Neutrophil (primary cell): ENCODE data around the gene UST.
"Not testable (repeated sequence)": the region's sequence is repeated elsewhere in the genome, so short reads cannot be mapped to it uniquely, and the experiment has no call there.

ENCODE experiments used
- H3K27ac ChIP-seq: fragments of 200-600 bp; sonication (generic); 2 replicates; pipeline ENCODE4 v1.5.1; 2016; ENCODE audit warnings: mild to moderate bottlenecking, moderate library complexity
- H3K27me3 ChIP-seq: fragments of 200-600 bp; sonication (generic); 2 replicates; pipeline ENCODE4 v1.6.0; 2016; ENCODE audit warnings: mild to moderate bottlenecking
- H3K36me3 ChIP-seq: fragments of 200-600 bp; sonication (generic); 2 replicates; pipeline ENCODE4 v1.5.1; 2017
- H3K4me1 ChIP-seq, 2 experiments: fragments of 200-600 bp in 1 of 2; sonication (generic) in 1 of 2; 1 replicate in 1 of 2; 2 replicates in 1 of 2; pipeline versions ENCODE4 v1.5.1 to v1.6.1; 2013 to 2016; ENCODE audit warnings: low read depth in 1 of 2, low read length in 1 of 2, mild to moderate bottlenecking in 1 of 2, moderate library complexity in 1 of 2; ENCODE audit not compliant: control insufficient read depth in 1 of 2, insufficient read depth in 1 of 2
- H3K4me3 ChIP-seq, 2 experiments: fragments of 200-600 bp in 1 of 2; sonication (generic) in 1 of 2; 1 replicate in 1 of 2; 2 replicates in 1 of 2; pipeline ENCODE4 v1.5.1; 2013 to 2016; ENCODE audit warnings: low read depth in 1 of 2, low read length in 1 of 2, mild to moderate bottlenecking in 1 of 2, moderate library complexity in 1 of 2
- H3K9me3 ChIP-seq: fragments of 200-600 bp; sonication (generic); 2 replicates; pipeline ENCODE4 v1.5.1; 2016
- CTCF ChIP-seq: fragments of 200-600 bp; sonication (generic); IDR thresholded peaks from 2 replicates; pipeline ENCODE4 v1.5.1; 2016; ENCODE audit warnings: antibody characterized with exemption

Gene UST

GRCh38 chr6:148851683-148852556 lies 105.1 kb downstream of the UST start:
- Histone ChIP-seq H3K36me3 (no peaks in the 10 kb centered on the region), H3K27ac (no peak overlapping the region), H3K9me3 (no peaks in the 10 kb centered on the region), H3K27me3 (no peaks in the 10 kb centered on the region), H3K4me1 (peaks cover 0 to 3% of the 10 kb centered on the region in 2 experiments), H3K4me3 (no peak overlapping the region)
- no peak for TF ChIP-seq CTCF

GRCh38 chr6:148852688-148853087 lies 105.9 kb downstream of the UST start:
- H3K36me3 ChIP-seq, result no peaks in the 10 kb centered on the region
- no peak for TF ChIP-seq CTCF
- peaks cover 0 to 3% of the 10 kb centered on the region in 2 experiments for H3K4me1 ChIP-seq
- H3K4me3 ChIP-seq, result no peak overlapping the region
- H3K9me3 ChIP-seq, result no peaks in the 10 kb centered on the region
- no peak overlapping the region for H3K27ac ChIP-seq
- H3K27me3 ChIP-seq, result no peaks in the 10 kb centered on the region

- not testable (repeated sequence) for H3K4me3 ChIP-seq, H3K9me3 ChIP-seq, H3K4me1 ChIP-seq, H3K36me3 ChIP-seq, H3K27me3 ChIP-seq, H3K27ac ChIP-seq
These were observed 106.3 kb downstream of the UST start for GRCh38 chr6:148853113-148853512.

- Histone ChIP-seq H3K9me3 (no peaks in the 10 kb centered on the region), H3K4me3 (no peak overlapping the region), H3K4me1 (peaks cover 0 to 3% of the 10 kb centered on the region in 2 experiments), H3K27ac (no peak overlapping the region), H3K36me3 (no peaks in the 10 kb centered on the region), H3K27me3 (no peaks in the 10 kb centered on the region)
- TF ChIP-seq CTCF, result no peak
These were observed 107.3 kb downstream of the UST start for GRCh38 chr6:148854096-148854495.

GRCh38 chr6:148854992-148855391 lies 108.2 kb downstream of the UST start:
- no peak overlapping the region for H3K4me3 ChIP-seq
- TF ChIP-seq CTCF, result no peak

GRCh38 chr6:148855744-148856143 lies 108.9 kb downstream of the UST start:
- Histone ChIP-seq H3K4me3 (no peak overlapping the region), H3K4me1 (peaks cover 0 to 3% of the 10 kb centered on the region in 2 experiments), H3K27me3 (no peaks in the 10 kb centered on the region), H3K9me3 (no peaks in the 10 kb centered on the region), H3K36me3 (no peaks in the 10 kb centered on the region), H3K27ac (no peak overlapping the region)
- TF ChIP-seq CTCF, result no peak

More at GRCh38 chr6:148854992-148855391, 108.2 kb downstream of the UST start:
- no peaks in the 10 kb centered on the region for H3K36me3 ChIP-seq
- no peaks in the 10 kb centered on the region for H3K9me3 ChIP-seq
- no peak overlapping the region for H3K27ac ChIP-seq
- H3K4me1 ChIP-seq, result peaks cover 0 to 3% of the 10 kb centered on the region in 2 experiments
- no peaks in the 10 kb centered on the region for H3K27me3 ChIP-seq
